PFSK-1 (cell line): ENCODE measurements around the gene AVPR1B.

Experiments used
- FOXP2 ChIP-seq: optimal IDR thresholded peaks from 2 replicates; pipeline ENCODE3; 2011; ENCODE audit warnings: borderline replicate concordance, control low read depth, inconsistent platforms; ENCODE audit not compliant: insufficient read depth; ENCODE audit errors: extremely low read length, extremely low read depth
- POLR2AphosphoS5 ChIP-seq: IDR thresholded peaks from 2 replicates; pipeline ENCODE4 v1.6.1; 2012; ENCODE audit warnings: low read depth, mild to moderate bottlenecking, control low read depth, low read length, moderate library complexity
- SIN3A ChIP-seq: IDR thresholded peaks from 2 replicates; pipeline ENCODE4 v1.6.1; 2012; ENCODE audit warnings: mild to moderate bottlenecking, low read length, moderate library complexity, borderline replicate concordance; ENCODE audit not compliant: insufficient read depth
- TAF1 ChIP-seq: IDR thresholded peaks from 2 replicates; pipeline ENCODE4 v1.6.1; 2012; ENCODE audit warnings: low read length, control low read depth, borderline replicate concordance; ENCODE audit not compliant: insufficient read depth
- TF ChIP-seq, protein P1 (sequence below), 2 experiments: IDR thresholded peaks; 2 replicates each; pipeline versions ENCODE4 v1.6.1 to v1.8.0; 2011 to 2012; ENCODE audit warnings: low read depth in 2 of 2, low read length in 2 of 2, control low read depth in 1 of 2, inconsistent platforms in 1 of 2, mild to moderate bottlenecking in 1 of 2, moderate library complexity in 1 of 2; ENCODE audit not compliant: insufficient read depth in 1 of 2

The AVPR1B gene

GRCh38 chr1:206105464-206105995, 11.7 kb downstream of the AVPR1B start:
- TF ChIP-seq, protein P1, sequence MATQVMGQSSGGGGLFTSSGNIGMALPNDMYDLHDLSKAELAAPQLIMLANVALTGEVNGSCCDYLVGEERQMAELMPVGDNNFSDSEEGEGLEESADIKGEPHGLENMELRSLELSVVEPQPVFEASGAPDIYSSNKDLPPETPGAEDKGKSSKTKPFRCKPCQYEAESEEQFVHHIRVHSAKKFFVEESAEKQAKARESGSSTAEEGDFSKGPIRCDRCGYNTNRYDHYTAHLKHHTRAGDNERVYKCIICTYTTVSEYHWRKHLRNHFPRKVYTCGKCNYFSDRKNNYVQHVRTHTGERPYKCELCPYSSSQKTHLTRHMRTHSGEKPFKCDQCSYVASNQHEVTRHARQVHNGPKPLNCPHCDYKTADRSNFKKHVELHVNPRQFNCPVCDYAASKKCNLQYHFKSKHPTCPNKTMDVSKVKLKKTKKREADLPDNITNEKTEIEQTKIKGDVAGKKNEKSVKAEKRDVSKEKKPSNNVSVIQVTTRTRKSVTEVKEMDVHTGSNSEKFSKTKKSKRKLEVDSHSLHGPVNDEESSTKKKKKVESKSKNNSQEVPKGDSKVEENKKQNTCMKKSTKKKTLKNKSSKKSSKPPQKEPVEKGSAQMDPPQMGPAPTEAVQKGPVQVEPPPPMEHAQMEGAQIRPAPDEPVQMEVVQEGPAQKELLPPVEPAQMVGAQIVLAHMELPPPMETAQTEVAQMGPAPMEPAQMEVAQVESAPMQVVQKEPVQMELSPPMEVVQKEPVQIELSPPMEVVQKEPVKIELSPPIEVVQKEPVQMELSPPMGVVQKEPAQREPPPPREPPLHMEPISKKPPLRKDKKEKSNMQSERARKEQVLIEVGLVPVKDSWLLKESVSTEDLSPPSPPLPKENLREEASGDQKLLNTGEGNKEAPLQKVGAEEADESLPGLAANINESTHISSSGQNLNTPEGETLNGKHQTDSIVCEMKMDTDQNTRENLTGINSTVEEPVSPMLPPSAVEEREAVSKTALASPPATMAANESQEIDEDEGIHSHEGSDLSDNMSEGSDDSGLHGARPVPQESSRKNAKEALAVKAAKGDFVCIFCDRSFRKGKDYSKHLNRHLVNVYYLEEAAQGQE (IDR thresholded peaks at IDR 0.05; ENCODE audit: insufficient read depth in 1 of 2, low read depth in 2 of 2, low read length in 2 of 2): no peak
- TF ChIP-seq TAF1: no peak
- TF ChIP-seq SIN3A: no peak
- TF ChIP-seq FOXP2: no peak
- no peak for TF ChIP-seq POLR2AphosphoS5

DNA sequence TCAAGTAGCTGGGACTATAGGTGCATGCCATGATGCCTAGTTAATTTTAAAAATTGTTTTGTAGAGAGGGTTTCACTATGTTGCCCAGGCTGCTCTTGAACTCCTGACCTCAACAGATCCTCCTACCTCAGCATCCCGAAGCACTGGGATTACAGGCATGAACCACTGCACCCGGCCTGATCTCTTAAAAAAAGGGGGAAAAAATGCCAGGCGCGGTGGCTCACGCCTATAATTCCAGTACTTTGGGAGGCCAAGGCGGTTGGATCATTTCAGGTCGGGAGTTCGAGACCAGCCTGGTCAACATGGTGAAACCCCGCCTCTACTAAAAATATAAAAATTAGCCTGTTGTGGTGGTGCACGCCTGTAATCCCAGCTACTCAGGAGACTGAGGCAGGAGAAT, 13.2 kb downstream of the AVPR1B start:
- TF ChIP-seq, protein P1 (IDR thresholded peaks at IDR 0.05; ENCODE audit: insufficient read depth in 1 of 2, low read depth in 2 of 2, low read length in 2 of 2): no peak
- TF ChIP-seq TAF1: no peak
- no peak for TF ChIP-seq SIN3A
- no peak for TF ChIP-seq POLR2AphosphoS5
- no peak for TF ChIP-seq FOXP2

GRCh38 chr1:206102292-206102936, 14.8 kb downstream of the AVPR1B start:
- no peak for TF ChIP-seq FOXP2

- TF ChIP-seq, protein P1 (IDR thresholded peaks at IDR 0.05; ENCODE audit: insufficient read depth in 1 of 2, low read depth in 2 of 2, low read length in 2 of 2): no peak
- TF ChIP-seq FOXP2: no peak
- TF ChIP-seq SIN3A: no peak
- TF ChIP-seq TAF1: no peak
- TF ChIP-seq POLR2AphosphoS5: no peak
These were observed 15.7 kb downstream of the AVPR1B start for GRCh38 chr1:206101351-206102045.

GRCh38 chr1:206100226-206100815, 16.9 kb downstream of the AVPR1B start:
- TF ChIP-seq FOXP2: no peak
